Natural killer cell (primary cell): ENCODE measurements around the gene JPT1. TPM values are rescaled to one million over a fixed set of nuclear protein-coding genes. Genes with fewer than 3 reads are reported as not detected.

Experiments
- ATAC-seq, 3 donors: fragments of 150-1000 bp in 2 of 3; fragments of 200-7000 bp in 1 of 3; cut with Tn5 transposase; 1 replicate in 1 of 3; 2 replicates in 2 of 3; pipeline ENCODE4 v1.10.0; 2021; ENCODE audit warnings: mild to moderate bottlenecking in 2 of 3, moderate library complexity in 2 of 3
- DNase-seq, 2 donors: peaks; one replicate each; pipeline versions ENCODE4 v3.0.0 to v3.0.0-alpha.2; 2013 to 2021; ENCODE audit warnings: mixed read lengths in 1 of 2
- H3K27ac ChIP-seq: one replicate; pipeline ENCODE4 v1.5.1; 2013; ENCODE audit warnings: mild to moderate bottlenecking, low read length
- H3K27me3 ChIP-seq: one replicate; pipeline ENCODE4 v1.6.1; 2013; ENCODE audit warnings: low read length; ENCODE audit not compliant: control insufficient read depth, insufficient read depth
- H3K36me3 ChIP-seq: one replicate; pipeline ENCODE4 v1.6.1; 2013; ENCODE audit warnings: low read length; ENCODE audit not compliant: control insufficient read depth, insufficient read depth
- H3K4me1 ChIP-seq: one replicate; pipeline ENCODE4 v1.6.1; 2013; ENCODE audit warnings: low read length; ENCODE audit not compliant: control insufficient read depth, insufficient read depth
- H3K4me3 ChIP-seq: one replicate; pipeline ENCODE4 v1.5.1; 2013; ENCODE audit warnings: low read length
- H3K9me3 ChIP-seq: one replicate; pipeline ENCODE4 v1.6.1; 2013; ENCODE audit warnings: low read length; ENCODE audit not compliant: control insufficient read depth, insufficient read depth
- H3K27ac Mint-ChIP-seq, 2 donors: one replicate each; pipeline ENCODE4 v1.8.0; 2022; ENCODE audit warnings: mild to moderate bottlenecking in 2 of 2, mixed read lengths in 2 of 2, moderate library complexity in 1 of 2
- H3K27me3 Mint-ChIP-seq, 2 donors: one replicate each; pipeline ENCODE4 v1.8.0; 2022; ENCODE audit warnings: low read depth in 2 of 2, mixed read lengths in 2 of 2
- H3K36me3 Mint-ChIP-seq: one replicate; pipeline ENCODE4 v1.8.0; 2022; ENCODE audit warnings: mixed read lengths
- H3K4me1 Mint-ChIP-seq, 2 donors: one replicate each; pipeline ENCODE4 v1.8.0; 2022; ENCODE audit warnings: mixed read lengths in 2 of 2
- H3K4me3 Mint-ChIP-seq: one replicate; pipeline ENCODE4 v1.8.0; 2022; ENCODE audit warnings: mild to moderate bottlenecking, moderate library complexity, mixed read lengths
- H3K9me3 Mint-ChIP-seq, 2 donors: one replicate each; pipeline ENCODE4 v1.8.0; 2022; ENCODE audit warnings: mixed read lengths in 2 of 2
- CTCF ChIP-seq: fragments of 200-600 bp; IDR thresholded peaks from one replicate; pipeline ENCODE4 v1.8.0; 2022; ENCODE audit warnings: antibody characterized with exemption
- WGBS: methylation state at CpG from one replicate; pipeline ENCODE4 v1.1.7; 2013; ENCODE audit warnings: missing lambda C conversion rate; ENCODE audit not compliant: insufficient coverage; 5-methylcytosine and 5-hydroxymethylcytosine counted together
- intact Hi-C: fragments of 100-400 bp; cut with micrococcal nuclease; formaldehyde crosslinking; loops from one replicate; pipeline ENCODE4 v1.14.2; 2022
- total RNA-seq, 4 donors: library from RNA; stranded (reverse); fragments of 120-200 nt in 1 of 4; gene quantifications; one replicate each; pipeline versions ENCODE4 v1.2.3 to v1.2.4, GENCODE V29; 2013 to 2022

The JPT1 gene
- total RNA-seq, 3 donors from 2014 or later (not counting 1 experiment from before 2014, with no cell fraction given) = 45.0 to 54.8 (median 50.5) TPM

GRCh38 chr17:75125984-75126383 lies 28.3 kb downstream of the JPT1 start:
- H3K4me3 Mint-ChIP-seq = no peak overlapping the region
- no peaks in the 10 kb centered on the region for H3K36me3 Mint-ChIP-seq
- no peak overlapping the region for H3K27ac ChIP-seq
- TF ChIP-seq CTCF = no peak
- H3K27me3 Mint-ChIP-seq = no peaks in the 10 kb centered on the region
- H3K4me1 Mint-ChIP-seq = peaks cover 31 to 38% of the 10 kb centered on the region in 2 donors
- H3K4me3 ChIP-seq = no peak overlapping the region
- peak overlapping the region in 1 of 2 donors; percentile 51 for H3K27ac Mint-ChIP-seq
- intact Hi-C loops = no loop called here
- H3K9me3 ChIP-seq = no peaks in the 10 kb centered on the region
- H3K36me3 ChIP-seq = peaks cover 11% of the 10 kb centered on the region
- no peak for ATAC-seq
- no peaks in the 10 kb centered on the region for H3K9me3 Mint-ChIP-seq
- 31% methylated on average over 3 of the region's 3 CpGs for WGBS
- DNase-seq = no peak
- H3K4me1 ChIP-seq = peaks cover 39% of the 10 kb centered on the region
- no peaks in the 10 kb centered on the region for H3K27me3 ChIP-seq

- H3K36me3 ChIP-seq = peaks cover 14% of the 10 kb centered on the region
- no peak for TF ChIP-seq CTCF
- no peaks in the 10 kb centered on the region for H3K27me3 ChIP-seq
- H3K4me3 ChIP-seq = no peak overlapping the region
- 86% methylated on average over 4 of the region's 4 CpGs for WGBS
- intact Hi-C loops = no loop called here
- ATAC-seq (no peak), DNase-seq (no peak)
- Mint-ChIP-seq H3K27ac (peak overlapping the region; percentile 82 to 84), H3K9me3 (no peaks in the 10 kb centered on the region), H3K27me3 (no peaks in the 10 kb centered on the region), H3K4me3 (no peak overlapping the region), H3K36me3 (no peaks in the 10 kb centered on the region), H3K4me1 (peaks cover 24 to 35% of the 10 kb centered on the region in 2 donors)
- H3K4me1 ChIP-seq = peaks cover 27% of the 10 kb centered on the region
- no peak overlapping the region for H3K27ac ChIP-seq
- H3K9me3 ChIP-seq = no peaks in the 10 kb centered on the region
Measured at GRCh38 chr17:75124819-75125162, 29.5 kb downstream of the JPT1 start.

- Histone ChIP-seq H3K27me3 (no peaks in the 10 kb centered on the region), H3K27ac (no peak overlapping the region), H3K4me1 (peaks cover 26% of the 10 kb centered on the region), H3K9me3 (no peaks in the 10 kb centered on the region), H3K4me3 (no peak overlapping the region), H3K36me3 (peaks cover 9% of the 10 kb centered on the region)
- Mint-ChIP-seq H3K27me3 (no peaks in the 10 kb centered on the region), H3K4me1 (peaks cover 24 to 30% of the 10 kb centered on the region in 2 donors), H3K27ac (peak overlapping the region; percentile 82 to 84), H3K36me3 (no peaks in the 10 kb centered on the region), H3K4me3 (peak overlapping the region; percentile 47), H3K9me3 (no peaks in the 10 kb centered on the region)
- peak; percentile 74 to 88 (median 76) for ATAC-seq
- no peak for TF ChIP-seq CTCF
- DNase-seq = peak; percentile 33 to 54
- intact Hi-C loops = no loop called here
- WGBS = 47% methylated on average over 19 of the region's 19 CpGs
Measured at GRCh38 chr17:75124041-75124818, 30.1 kb downstream of the JPT1 start.

- H3K27ac ChIP-seq = no peak overlapping the region
- H3K9me3 ChIP-seq = no peaks in the 10 kb centered on the region
- intact Hi-C loops = no loop called here
- Mint-ChIP-seq H3K9me3 (no peaks in the 10 kb centered on the region), H3K27ac (peak overlapping the region in 1 of 2 donors; percentile 29), H3K27me3 (no peaks in the 10 kb centered on the region), H3K4me3 (no peak overlapping the region), H3K36me3 (no peaks in the 10 kb centered on the region), H3K4me1 (peaks cover 22 to 25% of the 10 kb centered on the region in 2 donors)
- peaks cover 21% of the 10 kb centered on the region for H3K4me1 ChIP-seq
- TF ChIP-seq CTCF = no peak
- peaks cover 9% of the 10 kb centered on the region for H3K36me3 ChIP-seq
- no peak for DNase-seq
- no peaks in the 10 kb centered on the region for H3K27me3 ChIP-seq
- WGBS = 92% methylated on average over 14 of the region's 14 CpGs
- no peak for ATAC-seq
- H3K4me3 ChIP-seq = no peak overlapping the region
Measured at GRCh38 chr17:75118307-75118706, 36.0 kb downstream of the JPT1 start.
